Limb (tissue), 2 donors: ENCODE data around the gene KCNQ2.
"Not testable (repeated sequence)": the region's sequence is repeated elsewhere in the genome, so short reads cannot be mapped to it uniquely, and the experiment has no call there.

Source experiments
- DNase-seq, 2 donors: peaks; one replicate each; pipeline ENCODE4 v3.0.0-alpha.2; 2016; ENCODE audit errors: extremely low spot score in 2 of 2

KCNQ2 gene

GRCh38 chr20:63471981-63472831, at the start of gene KCNQ2:
Gene KCNQ2 (minus strand): TSS chr20:63472655. CDS start chr20:63472463, 192 bp downstream.
- peak in 1 of 2 donors; percentile 81 for DNase-seq

- DNase-seq: peak in 1 of 2 donors; percentile 57
Observed at GRCh38 chr20:63521602-63522001, 49.1 kb upstream of the KCNQ2 start.

GRCh38 chr20:63520934-63521601, 48.6 kb upstream of the KCNQ2 start:
- peak; percentile 59 to 90 for DNase-seq

GRCh38 chr20:63520504-63520933, 48.1 kb upstream of the KCNQ2 start, which contains the start of gene PPDPF:
Gene PPDPF (plus strand): TSS chr20:63520765. CDS start chr20:63521309, 544 bp downstream.
- DNase-seq: peak; percentile 85 to 94

GRCh38 chr20:63519668-63520503, 47.4 kb upstream of the KCNQ2 start:
- DNase-seq: peak in 1 of 2 donors; percentile 40

GRCh38 chr20:63518946-63519667, 46.7 kb upstream of the KCNQ2 start:
- DNase-seq: no peak

GRCh38 chr20:63518351-63518861, 46.0 kb upstream of the KCNQ2 start:
- no peak for DNase-seq

- DNase-seq: no peak
Observed at GRCh38 chr20:63517376-63518309, 45.2 kb upstream of the KCNQ2 start.

GRCh38 chr20:63514520-63514919, 42.1 kb upstream of the KCNQ2 start:
- DNase-seq: not testable (repeated sequence)

- no peak for DNase-seq
Observed at GRCh38 chr20:63513207-63513606, 40.8 kb upstream of the KCNQ2 start.

GRCh38 chr20:63509088-63509564, 36.7 kb upstream of the KCNQ2 start:
- no peak for DNase-seq

GRCh38 chr20:63508072-63508768, 35.8 kb upstream of the KCNQ2 start:
- DNase-seq: no peak

GRCh38 chr20:63507083-63507743, 34.8 kb upstream of the KCNQ2 start:
- DNase-seq: no peak

- DNase-seq: no peak
Observed at GRCh38 chr20:63505723-63506122, 33.3 kb upstream of the KCNQ2 start.

- no peak for DNase-seq
Observed at GRCh38 chr20:63505281-63505680, 32.8 kb upstream of the KCNQ2 start.

- no peak for DNase-seq
Observed at GRCh38 chr20:63504642-63505041, 32.2 kb upstream of the KCNQ2 start.

- no peak for DNase-seq
Observed at GRCh38 chr20:63503524-63503923, 31.1 kb upstream of the KCNQ2 start.

GRCh38 chr20:63502671-63503172, 30.3 kb upstream of the KCNQ2 start:
- peak in 1 of 2 donors; percentile 46 for DNase-seq
